Activated CD4-positive, alpha-beta T cell treated with anti-CD3 and anti-CD28 coated beads, Interleukin-2, amount 50 U/mL, for 16 hours (primary cell): ENCODE results near the gene ALPI.

Experiments used
- DNase-seq: peaks from one replicate; pipeline ENCODE4 v3.0.0-alpha.2; 2020

The ALPI gene

DNA sequence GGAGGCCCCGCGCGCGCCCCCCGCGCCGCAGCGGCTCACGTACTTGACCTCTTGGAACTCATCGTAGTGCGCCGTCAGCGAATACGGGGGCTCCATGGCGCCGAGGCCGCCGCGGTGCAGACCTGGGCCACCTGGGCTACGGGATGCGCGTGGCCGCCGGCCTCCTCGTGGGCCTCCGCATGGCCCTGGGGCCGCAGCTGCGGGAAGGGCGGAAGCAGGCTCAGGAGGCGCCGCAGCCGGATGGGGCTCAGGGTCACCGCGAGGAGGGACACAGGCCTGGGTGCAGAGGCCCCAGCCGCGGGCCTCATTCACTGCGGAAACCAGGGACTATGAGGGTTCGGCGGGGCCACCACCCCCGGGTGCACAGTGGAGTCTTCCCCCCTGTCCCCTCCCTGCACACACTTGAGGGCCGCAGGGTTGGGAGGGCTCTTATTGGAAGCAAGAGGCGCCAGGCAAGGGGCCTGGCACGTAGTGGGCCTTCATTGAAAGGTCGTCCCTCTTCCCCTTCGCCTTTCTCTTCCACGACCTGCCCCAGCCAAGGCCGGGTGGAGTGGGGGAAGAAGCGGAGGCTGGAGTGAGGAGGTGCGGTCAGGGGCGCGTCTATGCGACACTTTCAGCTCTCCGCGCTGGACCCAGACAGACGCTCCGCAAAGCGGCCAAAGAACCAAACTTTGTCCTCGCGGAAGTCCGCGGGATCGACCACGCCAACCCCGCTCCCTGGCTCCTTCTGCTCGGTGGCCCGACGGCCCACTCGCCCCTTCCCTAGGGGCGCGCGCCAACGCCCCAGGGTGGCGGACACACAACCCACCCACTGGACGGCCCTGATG lies 30.8 kb downstream of the ALPI start:
- no peak for DNase-seq

- no peak for DNase-seq
These were observed 31.6 kb downstream of the ALPI start, which contains the start of gene ECEL1 for GRCh38 chr2:232487385-232488096. Gene ECEL1, minus strand, starts transcription at chr2:232487834. Its CDS starts 1,181 bp downstream, at chr2:232486653.

DNA sequence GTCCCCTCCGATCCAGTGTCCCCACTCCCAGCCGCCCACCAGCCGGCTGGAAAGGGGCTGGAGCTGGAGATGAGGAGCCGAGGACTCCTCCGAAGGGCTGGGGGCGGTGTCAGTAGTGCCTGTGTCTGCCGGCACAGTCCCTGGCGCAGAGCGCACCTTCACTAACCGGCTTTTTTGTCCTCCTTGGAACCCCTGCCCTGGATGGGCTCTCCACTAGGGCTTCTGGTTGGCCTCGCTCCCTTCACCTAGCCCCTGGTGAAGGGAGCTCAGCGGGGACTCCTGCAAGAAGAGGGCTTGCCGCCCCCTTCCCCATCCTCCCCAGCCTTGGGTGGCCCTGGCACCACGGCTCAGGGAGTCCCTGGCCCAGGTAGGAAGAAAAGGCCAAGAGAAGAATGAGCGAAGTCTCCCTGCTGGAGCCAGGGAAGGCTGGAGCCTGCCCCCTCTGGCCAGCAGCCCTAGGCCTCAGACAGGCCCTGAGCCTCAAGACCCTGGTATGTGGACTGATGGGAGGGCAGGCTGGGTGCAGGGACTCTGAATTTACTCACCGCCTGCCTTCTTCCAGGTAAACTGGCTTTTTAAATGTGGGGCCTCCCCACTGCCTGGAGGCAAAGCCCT lies 32.3 kb downstream of the ALPI start:
- no peak for DNase-seq

GRCh38 chr2:232488721-232489300 lies 32.9 kb downstream of the ALPI start:
- no peak for DNase-seq

GRCh38 chr2:232489516-232490220 lies 33.7 kb downstream of the ALPI start:
- no peak for DNase-seq

DNA sequence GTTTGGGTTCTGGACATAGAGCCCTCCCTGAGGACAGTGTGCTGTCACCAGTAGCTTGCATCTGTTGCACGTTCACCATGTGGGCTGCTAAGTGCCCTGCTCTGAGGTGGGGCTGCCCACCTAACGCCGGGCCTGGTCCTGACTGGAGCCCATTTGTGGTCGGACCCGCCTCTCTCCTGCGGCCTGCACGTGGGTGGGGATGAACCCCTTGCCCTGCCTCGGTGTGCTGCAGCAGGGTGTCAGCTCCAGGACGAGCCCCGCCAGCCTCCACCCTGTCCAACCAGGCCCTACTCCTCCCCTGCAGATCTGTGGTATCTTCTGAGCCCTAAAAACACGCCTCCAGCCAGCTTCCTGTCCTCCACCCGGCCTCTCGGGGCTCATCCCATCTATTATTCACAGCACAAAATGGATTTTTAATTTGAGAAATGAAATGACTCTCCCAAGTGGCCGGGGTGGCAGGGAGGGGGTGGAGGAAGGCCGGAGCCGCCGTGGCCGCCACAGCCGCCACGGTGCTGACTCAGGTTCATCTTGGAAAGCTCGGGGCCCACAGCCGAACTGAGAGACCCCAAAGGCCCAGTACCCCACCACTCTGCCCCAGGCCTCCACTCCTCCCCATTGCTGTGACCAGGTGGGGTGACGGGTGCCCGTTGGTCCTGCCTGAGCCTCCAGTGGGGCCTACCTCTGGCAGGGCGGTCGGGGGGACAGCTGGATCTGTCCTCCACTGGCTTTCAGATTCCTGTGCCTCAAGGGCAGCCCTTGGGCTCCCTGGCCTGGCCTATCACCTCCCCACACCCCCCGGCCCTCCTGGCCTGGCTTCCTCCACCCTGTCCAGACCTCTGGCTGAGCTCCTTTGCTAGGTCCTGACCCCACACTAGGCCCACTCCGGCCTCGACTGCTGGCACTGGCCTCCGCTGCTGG lies 34.5 kb downstream of the ALPI start:
- DNase-seq = no peak

GRCh38 chr2:232491139-232491780 lies 35.3 kb downstream of the ALPI start:
- no peak for DNase-seq

- DNase-seq = no peak
These were observed 36.4 kb downstream of the ALPI start for GRCh38 chr2:232492236-232492848.

DNA sequence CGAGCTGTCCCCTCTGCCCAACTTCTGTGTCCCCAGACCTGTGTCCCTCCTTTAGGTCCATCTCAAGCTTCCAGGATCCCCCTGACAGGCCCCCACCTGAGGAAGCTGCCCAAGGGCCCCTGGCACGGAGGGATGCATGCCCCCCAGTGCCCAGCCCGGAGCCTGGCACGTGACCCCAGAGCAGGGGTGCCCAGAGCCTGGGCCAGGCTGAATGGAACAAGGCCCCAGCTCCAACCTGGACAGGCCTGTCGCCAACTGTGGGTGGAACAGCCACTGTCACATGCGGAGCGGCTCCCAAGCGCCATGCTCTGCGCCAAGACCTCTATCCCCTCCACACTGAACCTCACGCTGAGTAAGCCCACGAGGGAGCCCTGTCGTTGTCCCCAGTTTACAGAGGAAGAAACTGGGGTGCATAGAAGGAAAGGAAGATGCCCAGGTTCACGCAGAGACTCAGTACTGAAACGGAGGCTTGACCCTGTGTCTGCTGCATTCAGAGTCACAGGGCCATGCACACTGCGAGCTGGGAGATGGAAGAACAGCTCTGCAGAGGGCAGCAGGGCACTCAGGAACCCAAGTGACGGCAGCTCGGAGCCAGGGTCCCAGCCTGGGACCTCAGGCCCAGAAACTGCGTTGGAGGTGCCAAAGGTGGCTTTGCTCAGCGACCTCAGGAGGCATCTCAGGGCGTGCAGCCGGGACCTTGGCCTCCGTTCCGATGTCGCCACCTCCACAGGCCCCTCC lies 37.2 kb downstream of the ALPI start:
- DNase-seq = no peak

DNA sequence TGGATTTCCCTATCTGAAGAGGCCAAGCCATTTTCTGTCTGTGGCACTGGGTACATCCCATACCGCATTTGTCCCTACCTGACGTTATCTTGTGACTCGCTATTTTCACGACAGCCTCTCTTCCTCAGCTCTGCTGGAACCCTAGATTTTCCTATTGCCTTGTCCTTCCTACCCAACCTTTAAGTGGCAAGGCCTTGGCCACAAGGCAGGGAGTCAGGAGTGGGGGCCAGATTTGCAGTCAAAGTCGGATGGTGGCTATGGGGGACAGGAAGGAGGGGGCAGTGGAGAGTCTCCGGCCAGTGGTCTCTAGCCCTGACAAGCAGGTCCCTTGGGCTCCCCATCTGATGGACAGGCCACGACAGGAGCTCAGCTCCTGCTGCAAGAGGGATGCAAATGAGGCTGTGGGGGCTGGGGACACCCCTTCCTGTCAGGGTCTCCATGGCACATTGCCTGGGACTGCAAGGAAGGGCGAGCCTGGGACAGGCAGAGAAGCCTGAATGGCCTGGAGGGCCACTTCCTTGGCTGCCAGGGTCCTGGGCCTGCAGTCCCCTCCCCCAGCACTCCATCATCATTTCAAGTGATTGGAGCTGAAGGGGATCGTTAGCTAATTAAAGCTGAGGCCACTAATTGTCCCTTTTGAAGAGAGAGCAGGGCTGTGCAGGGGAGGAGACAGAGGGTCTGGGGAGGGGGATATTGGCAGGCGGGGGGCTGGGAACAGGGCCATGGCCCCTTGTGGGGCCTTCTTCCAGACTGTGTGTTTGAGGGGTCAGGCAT lies 37.9 kb downstream of the ALPI start:
- DNase-seq = no peak

GRCh38 chr2:232494542-232494941 lies 38.6 kb downstream of the ALPI start:
- no peak for DNase-seq

DNA sequence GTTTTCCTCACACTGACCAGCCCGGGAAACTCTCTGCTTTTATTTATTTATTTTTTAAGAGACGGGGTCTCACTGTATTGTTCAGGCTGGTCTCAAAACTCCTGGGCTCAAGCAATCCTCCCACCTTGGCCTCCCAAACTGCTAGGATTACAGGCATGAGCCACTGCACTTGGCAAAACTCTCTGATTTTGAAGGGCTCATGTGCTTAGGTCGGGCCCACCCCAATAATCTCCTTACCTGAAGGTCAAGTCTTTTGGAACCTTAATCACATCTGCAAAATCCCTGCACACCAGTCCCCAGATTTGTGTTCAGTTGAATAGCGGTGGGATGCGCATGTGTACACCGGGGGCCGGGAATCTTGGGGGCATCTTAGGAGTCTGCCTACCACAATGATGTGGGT lies 39.3 kb downstream of the ALPI start:
- no peak for DNase-seq

- DNase-seq = no peak
These were observed 40.7 kb downstream of the ALPI start for GRCh38 chr2:232496501-232497270.

- no peak for DNase-seq
These were observed 41.4 kb downstream of the ALPI start for GRCh38 chr2:232497348-232497747.

- no peak for DNase-seq
These were observed 42.5 kb downstream of the ALPI start for GRCh38 chr2:232498452-232498851.

DNA sequence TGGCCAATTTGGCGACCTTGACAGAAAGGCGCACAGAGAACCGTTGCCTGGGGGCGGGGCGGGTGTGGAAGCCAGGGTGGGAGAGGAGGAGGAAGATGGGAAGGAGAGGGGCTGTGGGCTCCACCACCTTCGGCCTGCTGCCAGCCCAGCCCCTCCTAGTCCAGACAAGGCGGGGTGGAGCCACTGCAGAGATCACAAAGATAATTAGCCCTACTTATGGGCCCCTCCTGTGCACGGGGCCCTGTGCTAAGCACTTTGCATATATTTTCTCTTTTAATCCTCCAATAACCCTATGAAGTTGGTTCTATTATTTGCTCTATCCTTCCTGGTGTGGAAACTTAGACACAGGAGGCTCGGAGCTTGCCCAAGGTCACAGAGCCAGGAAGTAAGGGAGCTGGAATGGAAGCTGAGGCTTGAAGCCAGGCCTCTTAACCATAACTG lies 45.4 kb downstream of the ALPI start:
- DNase-seq = no peak

DNA sequence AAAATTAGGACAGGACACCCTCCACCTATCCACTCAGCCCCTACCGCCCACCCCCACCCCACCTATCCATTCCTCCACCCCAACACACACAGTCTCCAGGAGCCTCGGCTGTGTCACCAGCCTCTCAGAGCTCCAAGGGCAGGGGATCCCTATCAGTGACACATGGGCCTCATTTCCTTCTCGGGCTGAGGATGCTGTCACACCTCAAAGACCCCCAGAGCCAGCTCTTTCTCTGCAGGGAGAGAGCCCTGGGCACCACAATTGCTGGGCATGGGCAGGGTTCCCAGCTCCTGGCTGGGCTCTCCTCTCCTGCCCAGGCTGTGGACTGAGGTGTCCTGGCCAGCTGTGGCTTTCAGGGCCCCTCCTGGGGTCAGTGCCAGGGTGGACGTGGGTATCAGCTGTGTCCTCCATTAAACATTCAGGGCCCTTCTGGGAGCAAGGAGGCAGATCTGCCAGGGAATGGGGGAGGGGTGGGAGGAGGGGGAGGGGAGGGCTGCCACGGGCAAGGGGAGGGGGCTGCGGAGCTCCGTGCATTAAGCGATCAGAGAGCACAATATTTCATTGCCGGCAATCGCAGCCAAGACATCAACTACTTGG lies 45.9 kb downstream of the ALPI start:
- no peak for DNase-seq

- DNase-seq = no peak
These were observed 46.6 kb downstream of the ALPI start for GRCh38 chr2:232502511-232502910.
